DND-41 (cell line): ENCODE results near the gene RAD51B.
"Not testable (repeated sequence)": the region's sequence is repeated elsewhere in the genome, so short reads cannot be mapped to it uniquely, and the experiment has no call there.

Source experiments
- ATAC-seq: fragments of 200-7000 bp; cut with Tn5 transposase; 3 replicates; pipeline ENCODE4 v1.9.1; 2021; ENCODE audit warnings: low read depth; ENCODE audit not compliant: insufficient read depth
- DNase-seq: peaks from one replicate; pipeline ENCODE4 v3.0.0-alpha.2; 2020
- H2AFZ ChIP-seq: 2 replicates; pipeline ENCODE4 v1.6.0; 2012; ENCODE audit warnings: low read depth, low read length
- H3K27ac ChIP-seq: 2 replicates; pipeline ENCODE4 v1.5.1; 2012; ENCODE audit warnings: low read length, inconsistent platforms
- H3K27me3 ChIP-seq: fragments of 200-600 bp; sonication (generic); 2 replicates; pipeline ENCODE4 v1.6.0; 2012; ENCODE audit warnings: low read length, mild to moderate bottlenecking, inconsistent platforms; ENCODE audit not compliant: insufficient read depth, poor library complexity
- H3K36me3 ChIP-seq: 2 replicates; pipeline ENCODE4 v1.5.1; 2012; ENCODE audit warnings: low read length, inconsistent platforms; ENCODE audit not compliant: insufficient read depth
- H3K4me1 ChIP-seq: 2 replicates; pipeline ENCODE4 v1.5.1; 2012; ENCODE audit warnings: mild to moderate bottlenecking, low read length; ENCODE audit not compliant: insufficient read depth
- H3K4me2 ChIP-seq: 2 replicates; pipeline ENCODE4 v1.6.0; 2012; ENCODE audit warnings: mild to moderate bottlenecking, moderate library complexity, low read length, inconsistent platforms; ENCODE audit not compliant: insufficient read depth
- H3K4me3 ChIP-seq, 2 experiments: fragments of 200-600 bp in 1 of 2; shearing (Covaris generic) in 1 of 2; 2 replicates each; pipeline ENCODE4 v1.5.1; 2012 to 2016; ENCODE audit warnings: inconsistent platforms in 2 of 2, low read length in 2 of 2, mild to moderate bottlenecking in 2 of 2, low read depth in 1 of 2, moderate library complexity in 1 of 2
- H3K79me2 ChIP-seq: 2 replicates; pipeline ENCODE4 v1.6.0; 2012; ENCODE audit warnings: low read length, inconsistent platforms; ENCODE audit not compliant: insufficient read depth
- H3K9ac ChIP-seq: 2 replicates; pipeline ENCODE4 v1.6.0; 2012; ENCODE audit warnings: low read depth, mild to moderate bottlenecking, inconsistent platforms, low read length, moderate library complexity
- H3K9me3 ChIP-seq: 2 replicates; pipeline ENCODE4 v1.5.1; 2012; ENCODE audit warnings: low read length, moderate library complexity, mild to moderate bottlenecking, inconsistent platforms; ENCODE audit not compliant: insufficient read depth, severe bottlenecking
- H4K20me1 ChIP-seq: 2 replicates; pipeline ENCODE4 v1.6.0; 2012; ENCODE audit warnings: low read length; ENCODE audit not compliant: insufficient read depth
- EZH2 ChIP-seq: IDR thresholded peaks from 3 replicates; pipeline ENCODE4 v1.6.1; 2012; ENCODE audit warnings: borderline replicate concordance, low read depth, mild to moderate bottlenecking, moderate library complexity, low read length, inconsistent platforms; ENCODE audit not compliant: severe bottlenecking
- TF ChIP-seq, protein P1 (sequence below): IDR thresholded peaks from 2 replicates; pipeline ENCODE4 v1.5.1; 2012; ENCODE audit warnings: borderline replicate concordance, low read length, moderate library complexity, mild to moderate bottlenecking; ENCODE audit not compliant: poor library complexity, severe bottlenecking; ENCODE audit errors: extremely low read depth

RAD51B gene

DNA sequence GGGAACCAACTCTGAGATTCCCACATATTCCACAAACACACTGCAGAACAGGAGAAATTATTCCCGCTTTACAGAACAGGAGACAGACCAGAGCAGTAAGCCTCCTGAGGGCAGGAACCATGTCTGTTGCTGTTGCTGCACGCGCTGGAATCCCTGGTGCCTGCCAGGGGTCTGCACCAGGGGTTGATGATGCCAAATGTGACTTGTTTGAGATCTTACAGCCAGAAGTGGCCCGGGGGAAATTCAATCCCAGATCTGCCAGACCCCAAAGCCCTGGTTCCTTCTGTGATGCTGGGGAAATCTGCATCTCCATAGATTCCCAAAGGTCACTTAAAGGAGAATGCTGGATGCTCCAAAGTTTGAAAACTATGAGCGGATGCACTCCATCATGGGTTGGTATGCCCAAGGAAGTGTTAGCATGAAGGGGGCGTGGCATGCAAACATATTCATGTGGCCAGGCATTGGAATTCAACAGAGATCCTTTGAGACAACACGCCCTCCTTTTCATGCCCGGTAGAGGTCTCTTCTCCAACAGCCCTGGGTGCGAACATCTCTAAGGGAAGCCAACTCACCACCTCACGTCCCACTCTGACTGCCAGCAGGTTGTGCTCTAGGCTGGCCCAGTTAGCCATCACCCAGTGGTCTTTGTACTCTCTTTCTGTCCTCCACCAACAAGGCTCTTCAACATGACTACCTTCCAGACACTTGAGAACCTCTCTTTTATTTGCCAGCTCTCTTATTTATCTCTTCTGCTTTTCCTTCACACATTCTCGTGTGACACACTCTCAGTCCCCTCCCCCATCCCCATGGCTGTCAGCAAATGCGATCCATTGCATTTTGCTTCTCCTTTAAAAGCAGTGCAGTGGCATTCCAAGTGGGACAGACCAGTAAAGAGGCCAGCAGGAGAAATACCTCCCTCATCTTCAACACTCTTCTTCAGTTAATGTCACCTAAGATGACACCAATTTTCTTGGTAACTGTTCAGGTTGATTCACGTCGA lies 841.9 kb downstream of the RAD51B start:
- ATAC-seq: no peak
- Histone ChIP-seq H3K9me3 (no peaks in the 10 kb centered on the region), H3K79me2 (no peaks in the 10 kb centered on the region), H3K27ac (no peak overlapping the region), H3K4me1 (peaks cover 5% of the 10 kb centered on the region; the same call in 1 of the 2 replicates), H3K4me2 (no peak overlapping the region), H3K4me3 (no peak overlapping the region), H3K36me3 (no peaks in the 10 kb centered on the region), H3K27me3 (no peaks in the 10 kb centered on the region), H4K20me1 (no peaks in the 10 kb centered on the region), H3K9ac (no peak overlapping the region), H2AFZ (no peak overlapping the region)
- DNase-seq: no peak
- TF ChIP-seq, protein P1, sequence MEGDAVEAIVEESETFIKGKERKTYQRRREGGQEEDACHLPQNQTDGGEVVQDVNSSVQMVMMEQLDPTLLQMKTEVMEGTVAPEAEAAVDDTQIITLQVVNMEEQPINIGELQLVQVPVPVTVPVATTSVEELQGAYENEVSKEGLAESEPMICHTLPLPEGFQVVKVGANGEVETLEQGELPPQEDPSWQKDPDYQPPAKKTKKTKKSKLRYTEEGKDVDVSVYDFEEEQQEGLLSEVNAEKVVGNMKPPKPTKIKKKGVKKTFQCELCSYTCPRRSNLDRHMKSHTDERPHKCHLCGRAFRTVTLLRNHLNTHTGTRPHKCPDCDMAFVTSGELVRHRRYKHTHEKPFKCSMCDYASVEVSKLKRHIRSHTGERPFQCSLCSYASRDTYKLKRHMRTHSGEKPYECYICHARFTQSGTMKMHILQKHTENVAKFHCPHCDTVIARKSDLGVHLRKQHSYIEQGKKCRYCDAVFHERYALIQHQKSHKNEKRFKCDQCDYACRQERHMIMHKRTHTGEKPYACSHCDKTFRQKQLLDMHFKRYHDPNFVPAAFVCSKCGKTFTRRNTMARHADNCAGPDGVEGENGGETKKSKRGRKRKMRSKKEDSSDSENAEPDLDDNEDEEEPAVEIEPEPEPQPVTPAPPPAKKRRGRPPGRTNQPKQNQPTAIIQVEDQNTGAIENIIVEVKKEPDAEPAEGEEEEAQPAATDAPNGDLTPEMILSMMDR: no peak

DNA sequence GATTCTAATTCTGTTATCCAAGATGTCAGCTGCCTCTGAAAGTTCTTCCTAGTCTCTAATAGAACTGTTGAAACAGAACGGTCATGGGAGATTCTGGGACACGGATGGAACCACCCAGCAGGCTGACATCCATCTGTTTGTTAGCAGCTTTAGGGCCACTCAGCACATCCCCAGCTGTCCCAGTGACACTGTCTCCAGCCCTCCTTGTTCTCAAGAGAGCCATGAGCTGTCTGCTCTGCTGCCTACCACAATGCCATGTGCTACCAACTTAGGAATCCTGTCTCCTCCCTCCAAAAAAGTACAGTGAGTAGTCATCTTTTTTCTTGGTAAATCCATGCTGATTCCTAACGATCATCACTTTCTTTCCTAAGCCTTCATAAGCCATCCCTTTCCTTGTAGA lies 842.8 kb downstream of the RAD51B start:
- Histone ChIP-seq H2AFZ (no peak overlapping the region), H3K4me1 (peaks cover 5% of the 10 kb centered on the region; the same call in 1 of the 2 replicates), H3K27me3 (no peaks in the 10 kb centered on the region), H3K36me3 (no peaks in the 10 kb centered on the region), H3K79me2 (no peaks in the 10 kb centered on the region), H3K9ac (no peak overlapping the region), H3K4me2 (no peak overlapping the region), H3K27ac (no peak overlapping the region), H3K9me3 (no peaks in the 10 kb centered on the region), H3K4me3 (no peak overlapping the region), H4K20me1 (no peaks in the 10 kb centered on the region)
- DNase-seq: no peak
- no peak for ATAC-seq
- TF ChIP-seq EZH2: no peak
- TF ChIP-seq, protein P1: no peak

DNA sequence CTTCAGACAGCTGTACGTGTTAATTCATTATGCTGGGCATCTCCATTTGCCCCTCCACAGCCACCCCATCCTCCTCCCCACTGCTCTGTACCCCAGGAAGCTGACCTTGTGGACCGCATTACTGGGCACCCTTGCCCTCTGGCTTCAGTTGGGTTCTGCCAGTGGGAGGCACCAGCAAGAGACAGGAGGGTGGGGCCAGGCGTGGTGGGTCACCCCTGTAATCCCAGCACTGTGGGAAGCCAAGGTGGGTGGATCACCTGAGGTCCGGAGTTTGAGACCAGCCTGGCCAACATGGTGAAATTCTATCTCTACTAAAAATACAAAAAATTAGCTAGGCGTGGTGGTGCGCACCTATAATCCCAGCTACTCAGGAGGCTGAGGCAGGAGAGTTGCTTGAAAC lies 843.2 kb downstream of the RAD51B start:
- H3K27ac ChIP-seq, H3K9me3 ChIP-seq, H3K4me1 ChIP-seq, H3K79me2 ChIP-seq, H3K4me2 ChIP-seq, H3K4me3 ChIP-seq, H3K27me3 ChIP-seq, H3K9ac ChIP-seq, H3K36me3 ChIP-seq, ATAC-seq, H4K20me1 ChIP-seq, DNase-seq, H2AFZ ChIP-seq: not testable (repeated sequence)

DNA sequence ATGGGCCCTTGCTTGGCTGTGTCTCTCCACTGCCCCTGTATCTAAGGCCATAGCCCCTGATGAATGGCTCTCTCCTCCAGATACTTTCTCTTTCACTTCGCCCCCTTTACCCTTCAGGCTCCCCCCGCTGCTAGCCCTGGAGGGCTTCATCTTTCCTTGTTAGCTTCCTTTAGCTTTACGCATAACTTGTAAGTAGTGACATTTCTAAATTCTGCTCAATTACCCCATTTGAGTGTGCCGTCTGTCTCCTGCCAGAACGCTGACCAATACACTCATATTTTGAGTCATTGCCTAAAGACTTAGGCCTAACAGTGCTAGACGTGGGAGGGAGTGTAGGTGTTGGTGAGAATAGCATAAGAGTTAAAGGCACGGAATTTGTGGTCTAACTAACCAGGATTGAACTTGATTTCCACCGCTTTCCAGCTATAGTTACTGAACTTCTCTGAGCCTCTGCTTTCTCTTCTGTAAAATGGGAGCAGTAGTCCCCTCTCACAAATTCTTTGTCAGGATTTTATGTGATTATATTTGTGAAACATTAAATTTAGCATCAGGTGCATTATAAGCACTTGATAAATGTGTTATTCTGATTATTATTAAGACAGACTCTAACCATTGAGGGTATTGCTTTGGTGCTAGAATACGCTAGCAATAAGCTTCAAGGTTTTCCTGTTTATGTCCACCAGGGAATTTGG lies 844.0 kb downstream of the RAD51B start:
- peak; percentile 12 for DNase-seq
- H3K27me3 ChIP-seq: no peaks in the 10 kb centered on the region
- H3K27ac ChIP-seq: no peak overlapping the region
- no peaks in the 10 kb centered on the region for H4K20me1 ChIP-seq
- ATAC-seq: peak; percentile 50; the same call in 1 of the 3 replicates
- no peaks in the 10 kb centered on the region for H3K9me3 ChIP-seq
- no peaks in the 10 kb centered on the region for H3K79me2 ChIP-seq
- no peak for TF ChIP-seq EZH2
- TF ChIP-seq, protein P1: no peak
- no peak overlapping the region for H3K4me2 ChIP-seq
- H3K36me3 ChIP-seq: no peaks in the 10 kb centered on the region
- no peak overlapping the region for H3K9ac ChIP-seq
- no peak overlapping the region for H2AFZ ChIP-seq
- no peak overlapping the region for H3K4me3 ChIP-seq
- H3K4me1 ChIP-seq: peaks cover 5% of the 10 kb centered on the region; the same call in 1 of the 2 replicates
